Measurements from ENCODE around the gene RAB3D.
A peak's percentile ranks its signal among the peaks of the same experiment; 100 is the strongest.

Gene RAB3D

DNA sequence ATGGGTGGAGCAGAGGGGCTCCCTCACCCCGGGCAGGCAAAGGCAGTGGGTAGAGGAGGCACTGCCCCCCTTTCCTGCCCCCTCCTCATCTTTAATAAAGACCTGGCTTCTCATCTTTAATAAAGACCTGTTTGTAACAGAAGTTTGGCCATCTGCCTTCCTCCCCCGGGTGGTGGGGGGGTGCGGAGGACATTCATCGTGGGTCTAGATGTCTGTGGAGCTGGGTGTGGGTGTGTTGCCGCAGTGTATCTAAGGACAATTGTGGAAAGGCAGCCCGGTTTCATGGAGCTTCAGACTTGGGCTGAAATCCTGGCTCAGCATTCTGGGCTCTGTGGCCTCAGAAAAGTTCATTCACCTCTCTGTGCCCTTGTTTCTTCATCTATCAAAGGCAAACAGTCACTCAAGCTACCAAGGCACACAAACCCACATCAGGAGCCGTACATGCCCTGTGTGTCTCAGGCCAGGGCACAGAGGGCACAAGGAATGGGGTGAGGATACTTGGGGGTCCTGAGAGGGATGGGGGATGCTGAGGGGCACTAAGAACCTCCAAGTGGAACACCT is 26.2 kb upstream of the RAB3D start:
- WGBS (ENCODE audit: insufficient coverage, insufficient read length) = no CpG with 5 or more reads among the region's 7 CpGs

GRCh38 chr19:11364935-11365334 is 25.5 kb upstream of the RAB3D start:
- Histone ChIP-seq H3K27ac (ENCODE audit: low read length) (no peak overlapping the region), H3K4me3 (ENCODE audit: low read length) (no peak overlapping the region)
- no CpG with 5 or more reads among the region's 5 CpGs for WGBS (ENCODE audit: insufficient coverage, insufficient read length)

More for the DNA sequence above, 26.2 kb upstream of the RAB3D start:
- Histone ChIP-seq H3K27me3 (ENCODE audit: control insufficient read depth, insufficient read depth, low read length) (no peaks in the 10 kb centered on the region), H3K4me1 (ENCODE audit: control insufficient read depth, insufficient read depth, low read length) (peaks cover 2% of the 10 kb centered on the region; the same call in 1 of the 2 replicates), H3K36me3 (ENCODE audit: control insufficient read depth, insufficient read depth, low read length) (no peaks in the 10 kb centered on the region), H3K9me3 (ENCODE audit: control insufficient read depth, insufficient read depth, low read length) (no peaks in the 10 kb centered on the region), H3K4me3 (ENCODE audit: low read length) (no peak overlapping the region), H3K27ac (ENCODE audit: low read length) (no peak overlapping the region)
- DNase-seq (ENCODE audit: low read depth, low spot score) = no peak

DNA sequence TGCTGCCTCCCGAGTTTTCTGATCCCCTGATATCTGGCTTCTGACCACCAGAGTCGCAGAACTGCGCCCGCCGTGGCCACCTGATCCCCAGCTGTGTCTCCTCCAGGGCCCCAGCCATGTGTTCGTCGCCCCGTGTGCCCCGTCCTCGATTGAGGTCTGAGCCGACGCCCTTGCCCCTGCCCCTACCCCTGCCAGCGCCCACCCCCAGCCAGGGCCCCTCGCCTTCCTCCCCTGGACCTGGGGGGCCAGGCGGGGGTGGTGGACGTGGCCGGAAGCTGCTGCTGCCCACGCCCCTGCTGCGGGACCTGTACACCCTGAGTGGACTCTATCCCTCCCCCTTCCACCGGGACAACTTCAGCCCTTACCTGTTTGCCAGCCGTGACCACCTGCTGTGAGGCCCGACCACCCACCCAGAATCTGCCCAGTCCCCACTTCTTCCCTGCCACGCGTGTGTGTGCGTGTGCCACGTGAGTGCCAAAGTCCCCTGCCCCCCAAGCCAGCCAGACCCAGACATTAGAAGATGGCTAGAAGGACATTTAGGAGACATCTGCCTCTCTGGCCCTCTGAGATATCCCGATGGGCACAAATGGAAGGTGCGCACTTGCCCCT is 24.9 kb upstream of the RAB3D start:
- Histone ChIP-seq H3K27me3 (ENCODE audit: control insufficient read depth, insufficient read depth, low read length) (no peaks in the 10 kb centered on the region), H3K27ac (ENCODE audit: low read length) (no peak overlapping the region), H3K36me3 (ENCODE audit: control insufficient read depth, insufficient read depth, low read length) (no peaks in the 10 kb centered on the region), H3K9me3 (ENCODE audit: control insufficient read depth, insufficient read depth, low read length) (no peaks in the 10 kb centered on the region), H3K4me3 (ENCODE audit: low read length) (no peak overlapping the region), H3K4me1 (ENCODE audit: control insufficient read depth, insufficient read depth, low read length) (peaks cover 2% of the 10 kb centered on the region; the same call in 1 of the 2 replicates)
- no CpG with 5 or more reads among the region's 28 CpGs for WGBS (ENCODE audit: insufficient coverage, insufficient read length)
- no peak for DNase-seq (ENCODE audit: low read depth, low spot score)

More at GRCh38 chr19:11364935-11365334, 25.5 kb upstream of the RAB3D start:
- Histone ChIP-seq H3K36me3 (ENCODE audit: control insufficient read depth, insufficient read depth, low read length) (no peaks in the 10 kb centered on the region), H3K27me3 (ENCODE audit: control insufficient read depth, insufficient read depth, low read length) (no peaks in the 10 kb centered on the region), H3K9me3 (ENCODE audit: control insufficient read depth, insufficient read depth, low read length) (no peaks in the 10 kb centered on the region), H3K4me1 (ENCODE audit: control insufficient read depth, insufficient read depth, low read length) (peaks cover 2% of the 10 kb centered on the region; the same call in 1 of the 2 replicates)
- no peak for DNase-seq (ENCODE audit: low read depth, low spot score)

- no peak overlapping the region for H3K4me3 ChIP-seq (ENCODE audit: low read length)
- WGBS (ENCODE audit: insufficient coverage, insufficient read length) = no CpG with 5 or more reads among the region's 10 CpGs
- DNase-seq (ENCODE audit: low read depth, low spot score) = no peak
Observed at GRCh38 chr19:11363881-11364280, 24.4 kb upstream of the RAB3D start.

DNA sequence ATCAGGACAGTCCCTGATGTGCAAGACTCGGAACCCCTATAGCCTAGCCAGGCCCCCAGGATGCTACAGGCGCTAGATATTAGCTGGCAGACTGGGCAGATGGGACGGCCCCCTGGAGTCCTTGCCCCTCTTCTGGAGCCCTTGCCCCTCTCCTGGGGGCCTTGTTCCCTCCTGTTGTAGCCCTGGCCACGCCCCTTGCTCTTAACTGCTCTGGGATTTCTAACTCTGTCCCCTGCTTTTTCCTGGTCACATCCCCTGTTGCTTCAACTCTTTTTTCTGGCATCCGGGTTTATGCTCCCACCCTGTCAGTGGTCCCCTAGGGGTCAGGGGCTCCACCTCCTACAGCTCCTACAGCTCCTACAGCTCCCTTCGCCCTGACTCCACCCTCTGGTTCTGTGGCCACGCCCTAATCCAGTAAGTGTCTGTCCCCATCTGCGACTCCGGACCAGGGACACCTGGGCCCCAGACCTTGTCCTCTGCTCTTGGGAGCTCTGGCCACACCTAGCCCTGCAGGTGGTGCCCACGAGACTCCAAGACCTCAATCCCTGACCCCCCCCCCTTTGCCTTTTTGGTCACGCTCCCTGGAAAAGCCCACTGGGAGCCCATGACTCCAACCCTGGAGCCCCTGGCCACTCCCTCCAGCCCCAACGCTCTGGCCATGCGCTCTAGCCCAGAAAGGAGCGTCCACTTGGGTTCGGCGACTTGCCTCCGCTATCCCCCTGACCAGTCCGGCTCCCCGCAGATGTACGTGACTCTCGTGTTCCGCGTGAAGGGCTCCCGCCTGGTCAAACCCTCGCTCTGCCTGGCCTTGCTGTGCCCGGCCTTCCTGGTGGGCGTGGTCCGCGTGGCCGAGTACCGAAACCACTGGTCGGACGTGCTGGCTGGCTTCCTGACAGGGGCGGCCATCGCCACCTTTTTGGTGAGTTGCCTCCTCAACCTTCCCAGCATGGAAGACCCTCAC is 22.6 kb upstream of the RAB3D start:
- no peaks in the 10 kb centered on the region for H3K9me3 ChIP-seq (ENCODE audit: control insufficient read depth, insufficient read depth, low read length)
- H3K4me3 ChIP-seq (ENCODE audit: low read length) = peak overlapping the region; percentile 46; the same call in 1 of the 2 replicates
- no peaks in the 10 kb centered on the region for H3K36me3 ChIP-seq (ENCODE audit: control insufficient read depth, insufficient read depth, low read length)
- no peak for DNase-seq (ENCODE audit: low read depth, low spot score)
- H3K27me3 ChIP-seq (ENCODE audit: control insufficient read depth, insufficient read depth, low read length) = no peaks in the 10 kb centered on the region
- H3K27ac ChIP-seq (ENCODE audit: low read length) = no peak overlapping the region
- WGBS (ENCODE audit: insufficient coverage, insufficient read length) = no CpG with 5 or more reads among the region's 35 CpGs
- peaks cover 2% of the 10 kb centered on the region; the same call in 1 of the 2 replicates for H3K4me1 ChIP-seq (ENCODE audit: control insufficient read depth, insufficient read depth, low read length)

More at GRCh38 chr19:11363881-11364280, 24.4 kb upstream of the RAB3D start:
- Histone ChIP-seq H3K27me3 (ENCODE audit: control insufficient read depth, insufficient read depth, low read length) (no peaks in the 10 kb centered on the region), H3K27ac (ENCODE audit: low read length) (no peak overlapping the region), H3K36me3 (ENCODE audit: control insufficient read depth, insufficient read depth, low read length) (no peaks in the 10 kb centered on the region), H3K4me1 (ENCODE audit: control insufficient read depth, insufficient read depth, low read length) (peaks cover 2% of the 10 kb centered on the region; the same call in 1 of the 2 replicates), H3K9me3 (ENCODE audit: control insufficient read depth, insufficient read depth, low read length) (no peaks in the 10 kb centered on the region)

DNA sequence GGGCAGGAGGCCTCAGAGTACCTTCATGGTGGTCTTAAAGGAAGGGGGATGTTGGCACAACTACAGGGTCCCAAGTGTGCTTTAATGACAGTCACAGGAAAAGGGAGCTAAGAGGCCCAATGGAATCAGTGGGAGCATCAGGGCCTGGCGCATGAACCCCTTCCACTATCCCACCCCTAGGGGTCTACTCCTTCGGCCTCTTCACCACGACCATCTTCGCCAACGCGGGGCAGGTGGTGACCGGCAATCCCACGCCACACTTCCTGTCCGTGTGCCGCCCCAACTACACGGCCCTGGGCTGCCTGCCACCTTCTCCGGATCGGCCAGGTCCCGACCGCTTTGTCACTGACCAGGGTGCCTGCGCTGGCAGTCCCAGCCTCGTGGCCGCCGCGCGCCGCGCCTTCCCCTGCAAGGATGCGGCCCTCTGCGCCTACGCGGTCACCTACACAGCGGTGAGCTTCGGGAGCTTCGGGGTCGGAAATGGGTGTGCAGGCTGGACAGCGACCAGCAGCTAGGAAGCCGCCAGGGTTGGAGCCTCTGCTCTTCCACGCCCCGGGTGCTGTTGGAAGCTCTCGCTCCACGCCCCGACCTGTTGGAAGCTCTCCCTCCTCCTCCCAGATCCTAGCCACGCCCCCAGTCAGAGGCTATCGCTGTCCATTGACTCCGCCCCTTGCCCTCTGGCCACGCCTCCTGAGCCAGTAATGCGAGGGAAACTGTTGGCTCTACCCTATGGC is 21.7 kb upstream of the RAB3D start:
- peaks cover 2% of the 10 kb centered on the region; the same call in 1 of the 2 replicates for H3K4me1 ChIP-seq (ENCODE audit: control insufficient read depth, insufficient read depth, low read length)
- H3K9me3 ChIP-seq (ENCODE audit: control insufficient read depth, insufficient read depth, low read length) = no peaks in the 10 kb centered on the region
- H3K36me3 ChIP-seq (ENCODE audit: control insufficient read depth, insufficient read depth, low read length) = no peaks in the 10 kb centered on the region
- no peak overlapping the region for H3K27ac ChIP-seq (ENCODE audit: low read length)
- H3K4me3 ChIP-seq (ENCODE audit: low read length) = peak overlapping the region; percentile 46; the same call in 1 of the 2 replicates
- no peaks in the 10 kb centered on the region for H3K27me3 ChIP-seq (ENCODE audit: control insufficient read depth, insufficient read depth, low read length)
- no peak for DNase-seq (ENCODE audit: low read depth, low spot score)
- WGBS (ENCODE audit: insufficient coverage, insufficient read length) = no CpG with 5 or more reads among the region's 43 CpGs

GRCh38 chr19:11359421-11359820 is 20.0 kb upstream of the RAB3D start:
- Histone ChIP-seq H3K9me3 (ENCODE audit: control insufficient read depth, insufficient read depth, low read length) (no peaks in the 10 kb centered on the region), H3K27me3 (ENCODE audit: control insufficient read depth, insufficient read depth, low read length) (no peaks in the 10 kb centered on the region), H3K27ac (ENCODE audit: low read length) (no peak overlapping the region), H3K36me3 (ENCODE audit: control insufficient read depth, insufficient read depth, low read length) (no peaks in the 10 kb centered on the region), H3K4me3 (ENCODE audit: low read length) (no peak overlapping the region), H3K4me1 (ENCODE audit: control insufficient read depth, insufficient read depth, low read length) (peaks cover 6% of the 10 kb centered on the region; the same call in 1 of the 2 replicates)
- no CpG with 5 or more reads among the region's 11 CpGs for WGBS (ENCODE audit: insufficient coverage, insufficient read length)
- DNase-seq (ENCODE audit: low read depth, low spot score) = no peak

- H3K4me3 ChIP-seq (ENCODE audit: low read length) = no peak overlapping the region
- no peaks in the 10 kb centered on the region for H3K27me3 ChIP-seq (ENCODE audit: control insufficient read depth, insufficient read depth, low read length)
- whole genome bisulfite sequencing (ENCODE audit: insufficient coverage, insufficient read length) = no CpG with 5 or more reads among the region's 11 CpGs
- no peak overlapping the region for H3K27ac ChIP-seq (ENCODE audit: low read length)
- H3K4me1 ChIP-seq (ENCODE audit: control insufficient read depth, insufficient read depth, low read length) = peaks cover 6% of the 10 kb centered on the region; the same call in 1 of the 2 replicates
- no peaks in the 10 kb centered on the region for H3K9me3 ChIP-seq (ENCODE audit: control insufficient read depth, insufficient read depth, low read length)
- no peaks in the 10 kb centered on the region for H3K36me3 ChIP-seq (ENCODE audit: control insufficient read depth, insufficient read depth, low read length)
- DNase-seq (ENCODE audit: low read depth, low spot score) = no peak
Observed at GRCh38 chr19:11356676-11357550, 17.5 kb upstream of the RAB3D start.

DNA sequence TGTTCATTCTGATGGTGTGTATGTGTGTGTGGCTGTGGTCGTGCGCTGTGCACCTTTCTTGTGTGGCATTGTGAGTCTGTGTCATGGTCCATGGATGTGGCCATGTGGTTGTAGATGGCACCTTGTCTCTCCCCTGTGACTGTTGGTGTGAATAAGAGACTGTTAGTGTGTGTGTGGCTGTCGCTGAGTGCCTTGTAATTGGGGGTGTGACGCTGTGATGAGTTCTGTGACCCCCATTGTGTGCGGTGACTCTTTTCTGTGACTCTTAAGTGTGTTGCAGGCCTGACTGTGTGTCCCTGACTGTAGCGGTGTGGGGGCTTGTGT is 16.6 kb upstream of the RAB3D start:
- no peak overlapping the region for H3K27ac ChIP-seq (ENCODE audit: low read length)
- H3K4me3 ChIP-seq (ENCODE audit: low read length) = no peak overlapping the region
- H3K4me1 ChIP-seq (ENCODE audit: control insufficient read depth, insufficient read depth, low read length) = peaks cover 6% of the 10 kb centered on the region; the same call in 1 of the 2 replicates
- H3K36me3 ChIP-seq (ENCODE audit: control insufficient read depth, insufficient read depth, low read length) = no peaks in the 10 kb centered on the region
- no peaks in the 10 kb centered on the region for H3K9me3 ChIP-seq (ENCODE audit: control insufficient read depth, insufficient read depth, low read length)
- no CpG with 5 or more reads among the region's 6 CpGs for WGBS (ENCODE audit: insufficient coverage, insufficient read length)
- no peaks in the 10 kb centered on the region for H3K27me3 ChIP-seq (ENCODE audit: control insufficient read depth, insufficient read depth, low read length)
- DNase-seq (ENCODE audit: low read depth, low spot score) = no peak
